ENCODE data around the gene EMX1. TPM values are rescaled to one million over a fixed set of nuclear protein-coding genes. Genes with fewer than 3 reads are reported as not detected.
A peak's percentile ranks its signal among the peaks of the same experiment; 100 is the strongest.

The EMX1 gene
- total and polyA plus RNA-seq, 8 donors: 0.08 to 0.38 (median 0.18) TPM; not detected in 3

DNA sequence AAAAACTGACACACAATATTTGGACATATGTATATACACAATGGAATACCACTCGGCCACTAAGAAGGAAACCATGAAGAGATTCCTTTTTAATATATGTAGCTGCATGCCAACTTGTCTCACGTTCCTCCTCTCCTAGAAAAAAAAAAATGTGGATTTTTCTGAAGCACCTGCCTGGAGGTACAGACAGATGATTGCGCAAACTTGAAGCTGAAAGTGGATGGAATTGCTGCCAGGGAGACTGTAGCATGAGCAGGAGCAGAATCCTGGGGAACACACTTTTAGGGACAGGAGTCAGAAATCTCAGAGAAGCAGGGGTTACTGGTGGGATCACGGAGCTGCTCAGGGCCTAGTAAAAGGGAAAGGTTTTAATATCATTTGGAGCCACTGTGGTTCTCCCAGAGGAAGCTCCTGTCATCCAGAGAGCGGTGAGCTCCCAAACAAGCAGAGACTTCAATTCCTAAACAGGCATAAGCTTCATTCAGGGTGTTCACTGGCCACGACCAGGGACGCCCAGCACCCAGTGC, 30.8 kb upstream of the EMX1 start:
- Histone ChIP-seq H3K36me3 (peaks cover 0 to 5% of the 10 kb centered on the region in 2 donors), H3K27ac (peak overlapping the region; percentile 86 to 95), H3K4me3 (peak overlapping the region; percentile 71 to 75), H3K27me3 (peaks cover 5 to 62% of the 10 kb centered on the region in 2 donors), H3K4me1 (peaks cover 16 to 28% of the 10 kb centered on the region in 2 donors), H3K9me3 (no peaks in the 10 kb centered on the region)
- ATAC-seq: peak; percentile 28
- no peak for DNase-seq
- no peak for TF ChIP-seq CTCF (IDR thresholded peaks at IDR 0.05)
- intact Hi-C loops (cut with DNase I): no loop called here

DNA sequence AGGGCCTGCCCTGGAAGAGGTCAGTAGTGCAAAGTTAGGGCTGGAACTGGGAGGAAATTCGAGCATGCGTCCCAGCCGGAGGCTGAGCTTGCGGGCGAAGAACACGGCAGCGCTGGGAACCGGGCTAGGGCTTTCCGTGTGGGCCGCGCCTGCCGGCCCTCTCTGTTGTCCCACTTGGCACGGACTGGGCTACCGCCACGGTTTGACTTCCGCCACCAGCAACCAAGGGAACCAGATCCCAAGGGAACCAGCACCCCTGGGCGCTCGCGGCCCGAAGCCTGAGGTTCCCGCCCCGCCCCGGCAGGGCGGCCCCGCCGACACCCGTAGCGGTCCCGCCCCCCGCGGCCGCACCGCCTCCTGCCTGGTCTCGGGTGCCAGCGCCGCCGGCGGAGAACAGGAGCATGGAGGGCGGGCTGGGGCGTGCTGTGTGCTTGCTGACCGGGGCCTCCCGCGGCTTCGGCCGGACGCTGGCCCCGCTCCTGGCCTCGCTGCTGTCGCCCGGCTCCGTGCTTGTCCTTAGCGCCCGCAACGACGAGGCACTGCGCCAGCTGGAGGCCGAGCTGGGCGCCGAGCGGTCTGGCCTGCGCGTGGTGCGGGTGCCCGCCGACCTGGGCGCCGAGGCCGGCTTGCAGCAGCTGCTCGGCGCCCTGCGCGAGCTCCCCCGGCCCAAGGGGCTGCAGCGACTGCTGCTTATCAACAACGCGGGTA, 30.1 kb upstream of the EMX1 start, which contains the start of gene SPR:
Gene SPR (plus strand): TSS at position 377 of the 708 bp plus-strand sequence. CDS start 25 bp downstream, at position 402.
- Histone ChIP-seq H3K27ac (peak within 1 kb of the TSS; percentile 86 to 95), H3K4me1 (peaks cover 16 to 28% of the 10 kb centered on the region in 2 donors), H3K4me3 (peak within 1 kb of the TSS; percentile 71 to 75), H3K9me3 (no peaks in the 10 kb centered on the region), H3K36me3 (peaks cover 0 to 11% of the 10 kb centered on the region in 2 donors), H3K27me3 (peaks cover 0 to 57% of the 10 kb centered on the region in 2 donors)
- ATAC-seq: peak; percentile 95
- peak; percentile 37 to 94 (median 68) for DNase-seq
- TF ChIP-seq CTCF (IDR thresholded peaks at IDR 0.05): no peak
- intact Hi-C loops (cut with DNase I): no loop called here

DNA sequence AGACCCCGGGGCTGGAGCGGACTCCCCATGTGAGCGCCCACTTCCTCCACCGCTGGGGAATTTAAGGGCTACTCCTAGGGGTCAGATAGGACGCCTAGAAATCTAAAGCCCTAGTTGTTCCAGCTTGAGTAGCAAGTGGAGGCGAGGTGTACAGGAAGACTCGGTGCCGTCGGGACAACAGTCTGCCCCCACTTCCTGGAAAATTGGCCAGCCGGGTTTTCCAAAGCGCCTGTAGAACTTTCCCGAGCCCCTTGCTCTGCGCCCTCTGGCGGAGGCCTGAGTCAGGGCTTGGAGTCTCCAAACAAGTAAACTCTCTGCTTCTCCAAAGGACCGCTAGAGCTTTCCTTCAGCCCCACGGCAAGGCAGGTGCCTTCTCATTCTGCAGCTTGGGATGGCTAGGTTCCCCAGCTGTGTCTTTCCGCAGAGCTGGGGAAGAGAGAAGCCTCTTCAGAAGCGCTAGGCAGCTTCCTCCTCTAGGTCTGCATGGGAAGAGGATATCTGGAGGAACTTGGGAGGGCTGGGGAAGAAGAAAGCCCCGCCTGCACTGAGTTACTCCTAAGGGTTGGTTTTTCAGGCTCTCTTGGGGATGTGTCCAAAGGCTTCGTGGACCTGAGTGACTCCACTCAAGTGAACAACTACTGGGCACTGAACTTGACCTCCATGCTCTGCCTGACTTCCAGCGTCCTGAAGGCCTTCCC, 29.4 kb upstream of the EMX1 start:
- Histone ChIP-seq H3K4me3 (peak overlapping the region; percentile 71 to 75), H3K9me3 (no peaks in the 10 kb centered on the region), H3K27ac (peak overlapping the region; percentile 86 to 95), H3K27me3 (peaks cover 0 to 50% of the 10 kb centered on the region in 2 donors), H3K4me1 (peaks cover 16 to 28% of the 10 kb centered on the region in 2 donors), H3K36me3 (peaks cover 0 to 14% of the 10 kb centered on the region in 2 donors)
- ATAC-seq (peak; percentile 84), DNase-seq (peak; percentile 81 to 91 (median 88))
- TF ChIP-seq CTCF (IDR thresholded peaks at IDR 0.05): peak; percentile 83 to 89
- intact Hi-C loops (cut with DNase I): no loop called here

DNA sequence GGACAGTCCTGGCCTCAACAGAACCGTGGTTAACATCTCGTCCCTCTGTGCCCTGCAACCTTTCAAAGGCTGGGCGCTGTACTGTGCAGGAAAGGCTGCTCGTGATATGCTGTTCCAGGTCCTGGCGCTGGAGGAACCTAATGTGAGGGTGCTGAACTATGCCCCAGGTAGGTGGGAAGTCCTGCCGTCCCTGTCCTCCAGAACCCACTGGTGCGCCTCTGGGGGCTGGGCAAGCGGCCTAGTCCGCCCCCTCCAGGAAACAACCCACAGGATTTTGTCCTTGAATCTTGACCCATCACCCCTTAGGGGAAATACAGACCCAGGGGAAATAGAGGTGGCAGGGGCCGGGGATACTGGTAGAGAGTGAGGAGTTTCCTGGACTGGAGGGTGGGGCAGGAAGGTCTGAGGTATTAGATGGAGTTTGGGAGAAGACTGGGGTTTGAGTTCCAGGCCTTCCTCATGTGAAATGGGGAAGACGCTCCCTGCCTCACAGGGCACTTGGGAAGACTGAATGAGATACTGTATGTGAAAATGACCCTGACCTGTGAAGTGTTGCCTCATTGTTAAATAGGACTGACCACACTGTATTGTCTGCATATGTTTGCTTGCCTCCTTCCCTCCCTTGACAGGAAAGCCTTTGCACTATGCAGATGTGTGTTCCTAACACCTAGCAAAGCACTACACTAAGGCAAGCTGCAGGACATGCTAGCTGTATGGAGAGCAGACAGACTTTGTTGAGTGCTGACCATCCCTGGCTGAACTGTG, 28.7 kb upstream of the EMX1 start:
- H3K4me3 ChIP-seq: peak overlapping the region in 1 of 2 donors; percentile 75
- no peak for TF ChIP-seq CTCF (IDR thresholded peaks at IDR 0.05)
- no peak for DNase-seq
- ATAC-seq: no peak
- H3K27ac ChIP-seq: no peak overlapping the region
- peaks cover 16 to 28% of the 10 kb centered on the region in 2 donors for H3K4me1 ChIP-seq
- no peaks in the 10 kb centered on the region for H3K9me3 ChIP-seq
- intact Hi-C loops (cut with DNase I): no loop called here
- peaks cover 0 to 46% of the 10 kb centered on the region in 2 donors for H3K27me3 ChIP-seq
- H3K36me3 ChIP-seq: peaks cover 0 to 14% of the 10 kb centered on the region in 2 donors

Measured in left lung (tissue), 10 donors.